Measurements from ENCODE around the gene CRK. TPM values are rescaled to one million over a fixed set of nuclear protein-coding genes. Genes with fewer than 3 reads are reported as not detected.
"Not testable (repeated sequence)": the region's sequence is repeated elsewhere in the genome, so short reads cannot be mapped to it uniquely, and the experiment has no call there.

CRK gene
- total RNA-seq, 2 experiments from 2014 or later: 17.5 to 18.4 TPM

GRCh38 chr17:1384905-1385435, 71.1 kb downstream of the CRK start:
- H3K9me3 Mint-ChIP-seq: no peaks in the 10 kb centered on the region
- H3K27ac Mint-ChIP-seq: no peak overlapping the region
- no peaks in the 10 kb centered on the region for H3K27me3 Mint-ChIP-seq
- ChIA-PET POLR2A (no interaction called here), CTCF (interaction anchor here (1.3 to 2.0 kb wide), 2 partner anchors 10 to 20 kb away, joined by 3 to 5 read pairs; no protein-coding TSS in a partner anchor)
- H3K4me3 Mint-ChIP-seq: no peak overlapping the region
- H3K36me3 Mint-ChIP-seq (ENCODE audit: low read depth): peaks cover 6% of the 10 kb centered on the region
- no peak for DNase-seq
- H3K4me1 Mint-ChIP-seq: peaks cover 34% of the 10 kb centered on the region

GRCh38 chr17:1379930-1380313, 76.1 kb downstream of the CRK start:
- peaks cover 6% of the 10 kb centered on the region for H3K36me3 Mint-ChIP-seq (ENCODE audit: low read depth)
- POLR2A ChIA-PET: interaction anchor here (0.6 kb wide), 1 partner anchor 14 kb away, joined by 3 read pairs; no protein-coding TSS in a partner anchor
- DNase-seq: no peak

GRCh38 chr17:1379208-1379929, 76.7 kb downstream of the CRK start:
- H3K27ac Mint-ChIP-seq: no peak overlapping the region
- no peaks in the 10 kb centered on the region for H3K27me3 Mint-ChIP-seq
- no peaks in the 10 kb centered on the region for H3K9me3 Mint-ChIP-seq
- peaks cover 70% of the 10 kb centered on the region for H3K4me1 Mint-ChIP-seq
- peaks cover 8% of the 10 kb centered on the region for H3K36me3 Mint-ChIP-seq (ENCODE audit: low read depth)
- ChIA-PET POLR2A (interaction anchor here (0.6 kb wide), 1 partner anchor 14 kb away, joined by 3 read pairs; no protein-coding TSS in a partner anchor), CTCF (interaction anchor here (0.8 to 1.9 kb wide), 6 partner anchors 8 to 154 kb away, joined by 3 to 5 read pairs (median 4); partner anchors contain the start of gene INPP5K)
- DNase-seq: no peak
- H3K4me3 Mint-ChIP-seq: no peak overlapping the region

More at GRCh38 chr17:1379930-1380313, 76.1 kb downstream of the CRK start:
- Mint-ChIP-seq H3K4me3 (no peak overlapping the region), H3K27ac (no peak overlapping the region), H3K4me1 (peaks cover 64% of the 10 kb centered on the region), H3K27me3 (no peaks in the 10 kb centered on the region), H3K9me3 (no peaks in the 10 kb centered on the region)
- CTCF ChIA-PET: interaction anchor here (0.7 to 1.9 kb wide), 9 partner anchors 13 to 153 kb away, joined by 3 to 6 read pairs (median 4); partner anchors contain the start of gene INPP5K

GRCh38 chr17:1378476-1378860, 77.6 kb downstream of the CRK start:
- DNase-seq; H3K27me3 Mint-ChIP-seq; POLR2A ChIA-PET; H3K9me3 Mint-ChIP-seq; H3K27ac Mint-ChIP-seq; H3K4me3 Mint-ChIP-seq; H3K36me3 Mint-ChIP-seq (ENCODE audit: low read depth): not testable (repeated sequence)
- H3K4me1 Mint-ChIP-seq: peaks cover 76% of the 10 kb centered on the region
- CTCF ChIA-PET: interaction anchor here (1.4 to 1.9 kb wide), 3 partner anchors 12 to 155 kb away, joined by 3 to 4 read pairs (median 4); no protein-coding TSS in a partner anchor

GRCh38 chr17:1377334-1377733, 78.7 kb downstream of the CRK start:
- no peak for DNase-seq
- Mint-ChIP-seq H3K9me3 (no peaks in the 10 kb centered on the region), H3K27ac (no peak overlapping the region), H3K36me3 (ENCODE audit: low read depth) (peaks cover 12% of the 10 kb centered on the region), H3K27me3 (no peaks in the 10 kb centered on the region), H3K4me3 (no peak overlapping the region), H3K4me1 (peaks cover 81% of the 10 kb centered on the region)
- CTCF ChIA-PET: interaction anchor here (0.7 to 2.0 kb wide), 5 partner anchors 12 to 79 kb away, joined by 3 to 18 read pairs (median 3); no protein-coding TSS in a partner anchor
- POLR2A ChIA-PET: no interaction called here

- no peaks in the 10 kb centered on the region for H3K9me3 Mint-ChIP-seq
- no peaks in the 10 kb centered on the region for H3K27me3 Mint-ChIP-seq
- H3K27ac Mint-ChIP-seq: peak overlapping the region; percentile 60
- POLR2A ChIA-PET: no interaction called here
- peaks cover 82% of the 10 kb centered on the region for H3K4me1 Mint-ChIP-seq
- no peak for DNase-seq
- H3K4me3 Mint-ChIP-seq: peak overlapping the region; percentile 28
- H3K36me3 Mint-ChIP-seq (ENCODE audit: low read depth): peaks cover 10% of the 10 kb centered on the region
- CTCF ChIA-PET: interaction anchor here (1.2 to 2.0 kb wide), 4 partner anchors 9 to 17 kb away, joined by 3 to 18 read pairs (median 6); no protein-coding TSS in a partner anchor
Observed at GRCh38 chr17:1376061-1376460, 80.0 kb downstream of the CRK start.

GRCh38 chr17:1375615-1376014, 80.4 kb downstream of the CRK start:
- ChIA-PET POLR2A (no interaction called here), CTCF (interaction anchor here (1.2 kb wide), 1 partner anchor 10 kb away, joined by 3 read pairs; no protein-coding TSS in a partner anchor)
- no peak overlapping the region for H3K4me3 Mint-ChIP-seq
- H3K27ac Mint-ChIP-seq: peak overlapping the region; percentile 60
- H3K4me1 Mint-ChIP-seq: peaks cover 78% of the 10 kb centered on the region
- H3K36me3 Mint-ChIP-seq (ENCODE audit: low read depth): peaks cover 10% of the 10 kb centered on the region
- no peaks in the 10 kb centered on the region for H3K9me3 Mint-ChIP-seq
- no peak for DNase-seq
- no peaks in the 10 kb centered on the region for H3K27me3 Mint-ChIP-seq

- Mint-ChIP-seq H3K4me1 (peaks cover 72% of the 10 kb centered on the region), H3K36me3 (ENCODE audit: low read depth) (peaks cover 10% of the 10 kb centered on the region), H3K4me3 (no peak overlapping the region), H3K9me3 (no peaks in the 10 kb centered on the region), H3K27me3 (no peaks in the 10 kb centered on the region), H3K27ac (peak overlapping the region; percentile 37)
- CTCF ChIA-PET: interaction anchor here (1.0 to 1.2 kb wide), 3 partner anchors 9 to 141 kb away, joined by 3 read pairs; no protein-coding TSS in a partner anchor
- POLR2A ChIA-PET: interaction anchor here (0.7 kb wide), 1 partner anchor 106 kb away, joined by 4 read pairs; no protein-coding TSS in a partner anchor
- DNase-seq: no peak
Observed at GRCh38 chr17:1374431-1375177, 81.4 kb downstream of the CRK start.

- H3K9me3 Mint-ChIP-seq: no peaks in the 10 kb centered on the region
- ChIA-PET POLR2A (interaction anchor here (0.7 kb wide), 1 partner anchor 107 kb away, joined by 4 read pairs; no protein-coding TSS in a partner anchor), CTCF (interaction anchor here (1.0 kb wide), 2 partner anchors 8 to 142 kb away, joined by 3 read pairs; no protein-coding TSS in a partner anchor)
- DNase-seq: no peak
- H3K36me3 Mint-ChIP-seq (ENCODE audit: low read depth): peaks cover 10% of the 10 kb centered on the region
- peaks cover 70% of the 10 kb centered on the region for H3K4me1 Mint-ChIP-seq
- no peak overlapping the region for H3K4me3 Mint-ChIP-seq
- no peaks in the 10 kb centered on the region for H3K27me3 Mint-ChIP-seq
- no peak overlapping the region for H3K27ac Mint-ChIP-seq
Observed at GRCh38 chr17:1373707-1374237, 82.3 kb downstream of the CRK start.

GRCh38 chr17:1372618-1373017, 83.4 kb downstream of the CRK start:
- no peak overlapping the region for H3K4me3 Mint-ChIP-seq
- CTCF ChIA-PET: interaction anchor here (2.0 kb wide), 1 partner anchor 19 kb away, joined by 8 read pairs; no protein-coding TSS in a partner anchor
- H3K27ac Mint-ChIP-seq: no peak overlapping the region
- POLR2A ChIA-PET: no interaction called here
- H3K27me3 Mint-ChIP-seq: no peaks in the 10 kb centered on the region
- no peaks in the 10 kb centered on the region for H3K9me3 Mint-ChIP-seq
- H3K4me1 Mint-ChIP-seq: peaks cover 59% of the 10 kb centered on the region
- no peak for DNase-seq
- peaks cover 8% of the 10 kb centered on the region for H3K36me3 Mint-ChIP-seq (ENCODE audit: low read depth)

- Mint-ChIP-seq H3K9me3 (no peaks in the 10 kb centered on the region), H3K27ac (no peak overlapping the region), H3K36me3 (ENCODE audit: low read depth) (peaks cover 9% of the 10 kb centered on the region), H3K4me1 (peaks cover 59% of the 10 kb centered on the region), H3K4me3 (no peak overlapping the region), H3K27me3 (no peaks in the 10 kb centered on the region)
- no peak for DNase-seq
- CTCF ChIA-PET: interaction anchor here (1.0 to 2.0 kb wide), 5 partner anchors 7 to 30 kb away, joined by 3 to 8 read pairs (median 5); no protein-coding TSS in a partner anchor
- POLR2A ChIA-PET: interaction anchor here (0.7 kb wide), 1 partner anchor 26 kb away, joined by 3 read pairs; no protein-coding TSS in a partner anchor
Observed at GRCh38 chr17:1371893-1372590, 84.0 kb downstream of the CRK start.

Data from activated CD4-positive, alpha-beta T cell treated with anti-CD3 and anti-CD28 coated beads, Interleukin-2, amount 10 ng/mL, durations not matched to agents 7 days and 5 days (primary cell).